ENCODE data around the gene USP34.

- TF ChIP-seq GATA2 (IDR thresholded peaks at IDR 0.05; ENCODE audit: low read depth, low read length) (no peak), GATA3 (IDR thresholded peaks at IDR 0.05; ENCODE audit: low read depth, low read length) (no peak)
These were observed 303.3 kb downstream of the USP34 start for GRCh38 chr2:61167579-61167978.

All from SH-SY5Y (cell line).